ENCODE measurements around the gene SPON2. TPM values are rescaled to one million over a fixed set of nuclear protein-coding genes. Genes with fewer than 3 reads are reported as not detected.

SPON2 gene
- total RNA-seq, result 1 to 10 TPM; 3.2 to 4.2 TPM

DNA sequence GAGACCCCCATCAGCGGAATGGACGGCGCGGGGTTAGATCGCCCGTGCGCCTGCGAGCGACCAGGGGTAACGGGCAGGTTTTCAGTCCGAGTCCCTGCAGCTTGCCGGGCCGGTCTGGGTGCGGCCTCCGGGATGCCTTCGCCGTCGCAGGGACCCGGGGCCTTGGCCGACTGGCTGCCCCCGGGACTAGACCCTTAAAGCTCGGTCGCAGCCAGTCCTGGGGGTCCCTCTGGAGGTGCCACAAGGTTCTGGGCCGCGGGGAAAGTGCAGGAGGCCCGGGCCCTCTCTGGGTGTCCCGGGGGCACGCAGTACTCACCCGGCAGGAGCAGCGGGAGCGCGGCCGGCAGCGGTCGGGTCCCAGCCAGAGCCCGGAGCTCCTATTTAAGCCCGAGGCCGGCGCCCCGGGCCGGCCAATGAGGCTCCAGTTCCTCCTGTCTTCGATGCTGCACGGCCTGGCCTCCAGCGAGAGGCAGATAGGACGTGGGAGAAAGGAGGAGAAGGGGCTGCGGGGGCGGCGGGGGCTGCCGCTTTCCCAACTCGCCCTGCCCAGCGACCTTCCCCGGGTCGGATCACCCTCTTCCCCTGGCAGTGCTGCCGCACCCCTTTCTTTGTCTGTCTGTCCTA, at the start of gene SPON2:
SPON2 (minus strand) TSS at position 356 of the 624 bp plus-strand sequence.
- CTCF ChIA-PET, result interaction anchor here (2.7 kb wide), 1 partner anchor 11 kb away, joined by 8 read pairs; no protein-coding TSS in a partner anchor
- POLR2A ChIA-PET, result interaction anchor here (1.5 kb wide), 1 partner anchor 11 kb away, joined by 4 read pairs; no protein-coding TSS in a partner anchor

DNA sequence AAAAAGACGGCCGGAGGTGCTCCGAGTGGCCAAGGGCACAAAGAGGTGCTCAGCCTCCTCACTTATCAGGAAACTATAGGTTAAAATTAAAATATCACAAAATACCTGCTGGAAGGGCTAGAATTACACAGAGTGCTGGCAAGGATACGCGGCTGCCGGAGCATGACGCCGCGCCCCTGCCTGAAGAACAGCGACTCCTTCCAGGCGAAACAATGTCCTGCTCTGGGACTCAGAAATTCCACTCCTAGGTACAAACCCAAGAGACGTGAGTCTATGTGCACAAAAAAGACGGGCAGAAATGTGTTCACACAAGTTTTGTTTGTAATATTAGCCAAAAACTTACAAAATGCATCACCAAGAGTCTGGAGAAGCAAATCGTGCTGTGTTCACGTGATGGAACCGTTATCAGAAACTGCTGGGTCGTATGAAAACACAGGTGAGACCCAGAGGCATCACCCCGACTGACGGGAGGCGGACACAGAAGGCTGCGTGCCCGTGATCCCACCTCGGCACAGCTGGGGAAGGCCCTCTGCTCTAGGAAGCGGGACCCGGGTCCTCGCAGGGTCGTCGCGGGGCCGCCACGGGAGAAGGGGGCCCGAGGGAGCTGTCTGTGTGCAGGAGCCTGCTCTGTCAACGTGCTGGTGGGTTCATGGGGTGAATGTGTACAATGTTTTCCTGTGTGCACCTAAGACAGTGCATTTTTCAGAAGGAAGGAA, 48.9 kb upstream of the SPON2 start:
- ChIA-PET CTCF (no interaction called here), POLR2A (no interaction called here)

DNA sequence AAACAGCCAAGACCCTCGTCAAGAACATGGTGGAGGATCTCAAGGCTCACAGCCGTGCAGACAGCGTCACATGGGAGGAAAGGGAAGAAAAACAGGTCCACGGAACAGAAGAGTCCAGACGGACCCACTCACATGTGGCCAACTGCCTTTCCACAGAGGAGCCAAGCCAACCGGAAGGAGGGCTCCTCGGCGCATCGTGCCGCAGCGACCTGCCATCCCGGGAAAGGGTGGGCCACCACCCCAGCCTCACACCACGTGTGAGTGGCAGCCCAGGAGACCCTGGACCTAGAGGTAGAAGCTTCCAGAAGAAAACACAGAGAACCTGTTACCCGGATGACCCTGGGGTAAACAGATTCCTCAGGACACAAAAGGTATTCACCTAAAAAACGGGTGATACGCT, 48.2 kb upstream of the SPON2 start:
- POLR2A ChIA-PET, result no interaction called here
- CTCF ChIA-PET, result no interaction called here

DNA sequence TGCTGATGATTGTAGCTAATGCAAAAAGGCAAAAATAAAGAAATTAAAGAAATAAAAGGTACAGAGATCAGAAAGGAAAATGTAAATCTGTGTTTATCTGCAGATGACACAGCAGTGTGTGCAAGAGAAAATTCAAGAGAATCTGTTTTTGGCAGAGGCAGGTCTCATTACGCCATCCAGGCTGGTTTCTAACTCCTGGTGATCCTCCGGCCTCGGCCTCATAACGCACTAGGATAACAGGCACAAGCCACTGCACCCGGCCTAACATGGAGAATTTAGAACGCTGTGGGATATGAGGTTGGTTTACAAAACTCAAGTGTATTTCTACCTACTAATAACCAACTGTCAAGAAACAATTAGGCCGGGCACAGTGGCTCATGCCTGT, 47.2 kb upstream of the SPON2 start:
- CTCF ChIA-PET, result interaction anchor here (1.5 kb wide), 1 partner anchor 16 kb away, joined by 4 read pairs; no protein-coding TSS in a partner anchor
- POLR2A ChIA-PET, result no interaction called here

DNA sequence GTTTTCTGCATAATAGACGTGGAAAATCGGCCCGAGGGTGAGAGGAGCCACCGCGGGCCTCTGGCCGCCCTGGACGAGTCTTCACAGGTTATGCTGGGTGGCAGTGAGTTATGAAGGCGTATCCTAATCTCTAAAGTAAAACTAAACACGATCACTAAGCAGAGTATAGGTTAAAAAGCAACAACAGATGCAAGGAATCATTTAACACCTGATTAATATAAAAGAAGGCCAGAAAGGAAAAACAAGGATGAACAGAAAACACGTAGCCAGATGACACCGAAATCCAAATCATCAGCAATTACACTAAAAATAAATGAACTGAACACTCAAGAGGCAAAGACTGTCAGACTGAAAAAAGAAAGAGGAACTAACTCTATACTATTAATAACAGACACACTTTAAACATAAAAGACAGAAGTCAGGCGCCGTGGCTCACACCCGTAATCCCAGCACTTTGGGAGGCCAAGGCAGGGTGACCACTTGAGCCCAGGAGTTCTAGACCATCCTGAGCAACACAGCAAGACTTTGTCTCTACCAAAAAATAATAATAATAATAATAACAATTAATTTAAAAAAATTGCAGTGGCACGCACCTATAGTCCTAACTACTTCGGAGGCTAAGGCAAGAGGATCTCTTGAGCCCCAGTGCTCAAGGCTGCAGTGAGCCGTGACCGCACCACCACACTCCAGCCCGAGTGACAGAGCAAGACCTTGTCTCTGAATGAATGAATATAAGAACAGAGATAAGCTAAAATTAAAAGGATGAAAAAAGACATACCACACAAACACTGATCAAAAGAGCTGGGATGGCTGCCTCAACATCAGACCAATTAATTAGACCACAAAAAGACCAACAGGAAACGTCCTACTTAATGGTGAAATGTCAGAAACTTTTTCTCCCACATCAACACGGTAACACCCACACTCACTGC, 46.5 kb upstream of the SPON2 start:
- ChIA-PET POLR2A (no interaction called here), CTCF (interaction anchor here (1.5 kb wide), 1 partner anchor 16 kb away, joined by 4 read pairs; no protein-coding TSS in a partner anchor)

DNA sequence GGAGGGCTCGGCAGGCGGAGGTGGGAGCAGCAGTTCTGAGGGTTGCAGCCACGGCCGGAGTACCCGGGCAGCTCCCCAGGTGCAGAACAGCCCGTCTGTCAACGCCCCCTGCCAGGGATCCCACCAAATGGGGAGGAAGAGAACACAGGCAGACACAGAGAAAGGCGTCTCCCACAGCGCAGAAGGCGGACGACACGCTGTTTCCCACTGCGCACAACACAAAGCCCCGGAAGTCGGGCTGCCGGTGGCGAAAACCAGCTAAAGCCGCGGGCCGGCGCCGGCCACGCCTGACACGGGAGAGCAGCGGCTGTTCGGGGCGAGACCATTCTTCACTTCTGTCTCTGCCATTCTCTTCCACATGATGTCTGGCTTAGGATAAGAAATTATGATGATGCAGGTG, 45.0 kb upstream of the SPON2 start:
- ChIA-PET CTCF (interaction anchor here (1.1 to 1.9 kb wide), 4 partner anchors 11 to 51 kb away, joined by 3 to 7 read pairs (median 6); no protein-coding TSS in a partner anchor), POLR2A (no interaction called here)

DNA sequence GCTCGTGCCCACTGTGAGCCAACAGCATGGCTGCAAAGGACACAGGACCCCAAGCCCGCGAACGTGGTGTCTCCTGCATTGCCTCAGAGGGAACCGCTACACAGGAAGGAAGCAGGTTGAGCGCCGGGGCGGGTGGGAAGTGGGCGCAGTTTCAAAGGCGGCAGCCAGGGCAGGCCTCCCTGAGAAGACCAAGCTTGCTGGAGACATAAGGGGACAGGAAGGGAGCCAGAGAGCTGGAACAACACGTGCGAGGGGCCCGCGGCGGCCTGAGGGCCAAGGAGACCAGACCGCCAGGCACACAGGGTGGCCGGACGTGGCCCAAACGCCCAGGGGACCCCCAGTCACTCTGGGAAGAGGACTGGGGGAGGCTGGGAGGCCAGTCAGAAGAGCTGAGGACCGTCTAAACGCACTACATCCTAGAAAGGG, 44.5 kb upstream of the SPON2 start:
- POLR2A ChIA-PET, result no interaction called here
- CTCF ChIA-PET, result interaction anchor here (1.0 to 1.9 kb wide), 6 partner anchors 10 to 51 kb away, joined by 3 to 7 read pairs (median 5); no protein-coding TSS in a partner anchor

DNA sequence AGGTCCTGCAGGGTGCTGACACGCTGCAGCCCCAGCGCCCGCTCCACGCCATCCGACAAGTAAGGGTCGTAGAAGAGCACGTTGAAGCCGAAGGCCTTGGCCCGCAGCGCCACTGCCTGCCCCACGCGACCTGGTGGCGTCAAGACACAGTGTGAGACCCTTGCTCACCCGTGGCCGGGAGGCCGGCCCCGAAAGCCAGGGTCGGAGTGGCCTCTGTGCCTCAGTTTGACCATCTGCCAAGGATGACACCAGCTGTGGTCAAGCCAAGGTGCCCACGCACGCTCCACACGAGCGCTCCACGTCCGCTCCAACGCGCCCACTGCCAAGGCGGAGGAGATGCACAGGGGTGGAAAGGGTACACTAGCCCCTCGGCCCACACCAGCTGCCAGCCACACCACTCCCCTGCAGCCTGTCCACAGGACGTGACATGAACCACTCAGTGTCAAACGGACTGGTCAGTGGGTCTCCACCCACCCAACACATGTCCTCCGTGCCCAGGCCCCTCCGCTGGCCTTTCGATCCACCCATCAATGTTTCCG, 43.8 kb upstream of the SPON2 start:
- POLR2A ChIA-PET, result no interaction called here
- CTCF ChIA-PET, result interaction anchor here (1.0 to 1.9 kb wide), 6 partner anchors 9 to 52 kb away, joined by 3 to 7 read pairs (median 5); no protein-coding TSS in a partner anchor

DNA sequence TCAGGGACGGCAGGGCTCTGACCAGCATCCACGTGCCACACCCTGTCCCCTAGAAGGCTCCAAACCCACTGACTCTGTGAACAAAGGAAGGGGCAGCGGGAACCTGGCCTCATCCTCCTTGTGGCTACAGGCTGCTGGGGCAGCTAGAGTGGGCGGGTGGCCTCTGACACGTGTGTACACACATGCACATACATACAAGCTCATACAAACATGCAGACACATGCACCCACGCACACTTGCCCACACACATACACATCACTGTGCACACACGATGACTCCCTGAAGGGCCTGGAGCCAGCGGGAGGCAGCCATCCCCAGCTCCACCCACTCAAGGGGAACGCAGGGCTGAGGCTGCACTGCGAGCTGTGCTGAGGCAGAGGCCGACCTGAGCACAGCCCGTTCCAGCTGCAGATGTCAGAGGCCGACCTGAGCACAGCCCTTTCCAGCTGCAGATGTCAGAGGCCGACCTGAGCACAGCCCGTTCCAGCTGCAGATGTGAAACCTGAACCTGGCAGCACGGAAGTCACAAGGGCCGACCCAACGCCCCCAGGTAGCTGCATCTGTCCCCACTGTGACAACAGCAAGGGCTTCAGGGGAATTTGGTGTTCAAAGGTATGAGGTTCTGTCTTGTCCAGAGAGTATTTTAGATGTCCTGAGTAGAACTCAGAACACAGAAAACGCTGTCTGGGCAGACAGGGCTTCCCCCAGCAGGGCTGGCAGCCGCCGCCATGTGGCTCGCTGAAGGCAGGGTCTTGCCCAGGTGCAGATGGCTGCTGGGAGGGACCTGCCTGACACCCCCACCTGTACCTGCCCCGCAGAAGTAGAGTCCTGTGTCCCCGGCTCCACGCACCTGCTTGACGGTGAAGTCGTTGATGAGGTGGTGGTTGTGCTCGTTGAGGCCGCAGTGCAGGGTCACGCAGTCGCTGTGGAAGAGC, 43.0 kb upstream of the SPON2 start:
- POLR2A ChIA-PET, result interaction anchor here (1.6 kb wide), 1 partner anchor 12 kb away, joined by 4 read pairs; no protein-coding TSS in a partner anchor
- CTCF ChIA-PET, result interaction anchor here (0.6 to 1.5 kb wide), 3 partner anchors 13 to 252 kb away, joined by 3 read pairs; no protein-coding TSS in a partner anchor

DNA sequence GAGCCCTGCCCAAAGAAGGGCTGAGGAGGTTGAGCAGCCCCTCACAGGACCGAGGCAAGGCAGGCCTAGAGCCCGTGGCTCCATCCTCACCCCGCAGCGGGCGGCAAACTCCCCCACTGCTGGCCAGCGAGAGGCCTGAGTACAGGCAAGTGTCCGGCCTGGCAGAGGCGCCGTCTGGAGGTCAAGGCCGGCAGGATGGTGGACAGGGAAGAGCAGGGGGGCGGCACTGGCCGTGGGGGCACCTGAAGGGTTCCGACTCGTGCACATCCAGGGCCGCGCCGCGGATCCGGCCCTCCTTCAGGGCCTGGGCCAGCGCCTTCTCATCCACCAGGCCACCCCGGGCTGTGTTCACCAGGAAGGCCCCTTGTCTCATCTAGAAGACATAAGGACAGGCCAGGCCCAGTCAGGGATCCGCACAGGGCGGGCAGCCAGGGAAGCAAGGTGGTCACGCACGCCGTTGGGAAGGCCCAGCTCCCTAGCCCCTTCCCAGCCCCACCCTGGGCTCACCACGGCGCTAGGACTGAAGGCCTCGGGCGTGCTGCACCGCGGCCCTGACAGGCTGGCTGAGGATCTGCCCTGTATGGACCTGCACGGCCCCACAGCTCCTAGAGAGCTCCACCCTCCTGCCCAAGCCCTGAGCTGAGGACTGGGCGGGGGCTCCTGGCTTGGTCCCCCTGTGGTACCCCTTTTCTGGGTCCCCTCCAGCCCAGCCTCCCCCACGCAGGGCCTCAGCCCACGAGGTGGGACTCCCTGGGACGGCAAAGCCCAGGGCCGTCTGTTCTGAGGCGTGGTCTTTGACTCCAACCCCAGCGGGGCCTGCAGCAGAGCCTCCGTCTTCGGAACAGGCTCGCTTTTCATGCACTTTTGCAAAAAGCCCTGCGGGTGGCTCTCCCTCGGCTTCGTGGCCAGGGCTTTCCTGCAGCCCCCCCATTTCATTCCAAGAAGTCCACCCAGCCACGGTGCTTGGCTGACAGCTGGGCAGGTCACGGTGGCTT, 42.0 kb upstream of the SPON2 start:
- ChIA-PET POLR2A (interaction anchor here (1.6 kb wide), 1 partner anchor 11 kb away, joined by 4 read pairs; no protein-coding TSS in a partner anchor), CTCF (interaction anchor here (1.1 to 1.2 kb wide), 2 partner anchors 12 to 32 kb away, joined by 3 to 4 read pairs; no protein-coding TSS in a partner anchor)

DNA sequence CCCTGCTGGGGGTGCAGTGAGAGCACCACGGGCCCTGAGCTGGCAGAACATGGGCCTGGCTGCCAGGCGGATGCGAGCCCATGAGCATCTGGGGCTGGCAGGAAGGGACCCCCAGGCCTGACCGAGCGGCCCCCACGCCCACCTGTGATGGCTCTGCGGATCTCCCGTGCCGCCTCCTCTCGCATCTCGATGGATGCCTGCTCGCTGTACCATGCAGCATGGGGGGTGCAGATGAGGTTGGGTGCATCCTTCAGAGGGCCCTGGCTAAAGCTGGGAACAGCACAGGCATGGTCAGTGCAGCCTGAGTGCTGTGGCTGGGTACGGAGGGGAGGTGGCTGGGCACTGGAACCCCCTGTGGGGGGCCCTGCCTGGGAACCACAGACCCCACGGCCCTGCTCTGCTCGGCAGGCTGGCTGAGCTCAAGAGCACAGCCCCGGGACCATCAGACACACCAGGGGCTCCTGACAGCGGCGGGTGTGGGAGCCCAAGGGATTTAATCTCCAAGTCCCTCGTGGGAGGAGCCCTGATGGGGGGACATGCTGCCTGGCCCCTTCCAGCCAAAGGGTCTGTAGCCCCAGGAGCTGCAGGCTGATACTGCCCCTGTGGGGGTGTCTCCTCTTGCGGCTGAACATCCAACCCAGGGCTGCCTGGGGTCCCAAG, 41.1 kb upstream of the SPON2 start:
- ChIA-PET CTCF (interaction anchor here (1.1 kb wide), 1 partner anchor 33 kb away, joined by 4 read pairs; no protein-coding TSS in a partner anchor), POLR2A (interaction anchor here (1.6 kb wide), 1 partner anchor 10 kb away, joined by 4 read pairs; no protein-coding TSS in a partner anchor)

DNA sequence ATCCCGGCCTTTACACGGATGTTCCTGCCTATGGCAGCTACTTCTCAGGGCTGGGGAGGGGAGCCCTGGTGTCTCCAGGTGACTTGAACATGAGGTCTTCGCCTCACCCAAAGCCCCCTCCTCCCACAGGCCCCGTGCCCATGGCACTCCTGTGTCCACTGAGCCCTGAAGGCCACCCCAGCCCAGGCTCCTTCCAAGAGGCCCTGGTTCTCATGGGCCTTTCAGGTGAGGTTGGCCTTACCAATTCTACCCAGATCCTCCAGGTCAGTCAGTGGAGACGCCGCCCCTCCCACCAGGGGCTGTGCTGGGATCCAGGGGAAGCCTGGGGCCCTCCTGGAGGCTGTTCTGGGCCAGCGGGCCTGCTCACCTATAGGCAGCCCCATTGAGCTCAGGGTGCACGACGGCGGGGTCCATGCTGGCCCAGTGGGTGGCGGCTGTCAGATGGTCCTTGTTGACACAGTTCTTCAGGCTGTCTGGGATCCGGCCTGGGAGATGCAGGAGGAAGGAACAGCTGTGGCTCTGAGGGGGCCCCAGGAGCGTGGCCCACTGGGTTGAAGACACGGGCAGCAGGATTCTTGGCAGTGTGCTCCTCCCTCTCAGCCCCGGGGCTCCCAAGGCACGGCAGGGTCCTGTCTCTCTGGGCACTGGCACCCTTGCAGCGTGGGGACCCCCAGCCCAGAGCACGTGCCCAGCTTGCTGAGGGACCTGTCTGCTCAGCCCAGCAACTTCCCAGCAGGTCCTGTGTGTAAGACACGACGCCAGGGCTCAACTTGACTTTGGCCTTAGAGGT, 40.4 kb upstream of the SPON2 start:
- ChIA-PET CTCF (interaction anchor here (1.1 kb wide), 1 partner anchor 34 kb away, joined by 4 read pairs; no protein-coding TSS in a partner anchor), POLR2A (no interaction called here)

DNA sequence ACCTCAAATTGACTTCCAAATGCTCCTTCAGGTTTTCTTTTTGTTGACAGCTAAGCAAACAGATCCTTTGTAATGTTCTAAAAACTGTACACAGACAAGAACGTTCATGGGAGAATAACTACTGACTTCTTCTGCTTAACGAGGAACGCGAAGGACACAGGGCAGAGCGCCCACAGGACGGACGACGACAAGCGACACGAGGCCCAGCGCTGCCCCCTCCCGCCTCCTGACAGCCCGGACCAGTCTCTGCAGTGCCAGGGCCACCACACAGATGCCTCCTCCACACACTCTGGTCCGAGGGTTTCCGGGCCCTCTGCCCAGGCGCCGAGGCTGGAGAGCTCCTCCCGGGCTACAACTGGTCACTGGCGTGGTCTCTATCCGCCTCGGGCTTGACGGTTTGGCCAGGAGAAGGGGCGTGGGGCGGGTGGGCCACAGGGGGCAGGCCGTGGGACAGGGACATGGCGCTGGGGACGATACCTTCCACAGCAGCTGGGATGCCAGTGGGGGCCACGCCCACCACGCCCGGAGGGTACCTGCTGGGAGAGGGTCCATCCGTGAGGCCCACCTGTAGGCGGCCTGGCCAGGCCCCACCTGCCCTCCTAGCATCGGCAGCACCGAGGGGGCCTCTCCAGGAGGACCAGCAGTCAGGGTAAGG, 39.6 kb upstream of the SPON2 start:
- ChIA-PET CTCF (no interaction called here), POLR2A (no interaction called here)

DNA sequence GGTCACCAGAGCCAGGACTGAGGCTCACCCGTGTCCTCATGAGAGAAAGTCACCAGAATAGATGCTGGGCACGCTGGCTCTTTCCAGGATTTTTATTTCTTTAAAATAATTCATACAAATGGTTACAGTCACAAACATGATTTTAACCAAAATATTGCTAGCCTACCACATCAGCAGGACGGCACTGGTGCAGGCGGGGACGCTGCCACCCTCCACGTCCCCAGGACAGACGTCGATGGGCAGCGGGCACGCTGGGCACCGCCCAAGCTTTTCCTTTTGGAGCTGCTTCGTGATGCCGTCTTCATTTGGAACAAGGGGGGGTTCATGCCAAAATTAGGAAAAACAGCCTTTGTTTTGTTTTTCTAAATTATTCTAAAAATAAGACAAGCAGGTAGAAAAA, 39.0 kb upstream of the SPON2 start:
- CTCF ChIA-PET, result no interaction called here
- POLR2A ChIA-PET, result interaction anchor here (0.9 kb wide), 1 partner anchor 10 kb away, joined by 3 read pairs; no protein-coding TSS in a partner anchor

DNA sequence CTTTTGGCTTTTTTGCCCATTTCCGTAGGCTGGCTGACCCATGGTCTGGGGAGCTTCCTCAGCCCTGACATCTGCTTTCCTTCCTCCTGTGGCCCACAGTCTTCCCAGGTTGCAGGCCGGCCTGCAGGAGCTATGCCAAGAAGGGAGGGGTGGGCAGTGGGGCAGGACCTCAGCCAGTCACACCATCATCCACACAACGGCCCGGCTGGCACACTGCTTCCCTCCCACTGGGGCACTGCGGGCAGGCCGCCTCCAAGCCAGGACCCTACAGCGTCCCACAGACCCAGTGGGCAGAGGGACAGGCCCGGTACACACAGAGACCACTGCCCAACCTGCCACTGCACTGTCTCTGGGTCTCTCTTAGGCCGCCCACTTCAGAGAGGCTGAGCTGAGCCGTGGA, 38.6 kb upstream of the SPON2 start:
- ChIA-PET POLR2A (interaction anchor here (0.9 kb wide), 1 partner anchor 9 kb away, joined by 3 read pairs; no protein-coding TSS in a partner anchor), CTCF (interaction anchor here (0.9 kb wide), 1 partner anchor 57 kb away, joined by 3 read pairs; no protein-coding TSS in a partner anchor)

Measured in activated CD8-positive, alpha-beta memory T cell treated with anti-CD3 and anti-CD28 coated beads for 36 hours (primary cell).